ENCODE results near the gene IRS2.

Gene IRS2

GRCh38 chr13:109802936-109803335 is 16.6 kb upstream of the IRS2 start:
- no peak for DNase-seq

GRCh38 chr13:109795011-109795410 is 8.6 kb upstream of the IRS2 start:
- DNase-seq = no peak

DNA sequence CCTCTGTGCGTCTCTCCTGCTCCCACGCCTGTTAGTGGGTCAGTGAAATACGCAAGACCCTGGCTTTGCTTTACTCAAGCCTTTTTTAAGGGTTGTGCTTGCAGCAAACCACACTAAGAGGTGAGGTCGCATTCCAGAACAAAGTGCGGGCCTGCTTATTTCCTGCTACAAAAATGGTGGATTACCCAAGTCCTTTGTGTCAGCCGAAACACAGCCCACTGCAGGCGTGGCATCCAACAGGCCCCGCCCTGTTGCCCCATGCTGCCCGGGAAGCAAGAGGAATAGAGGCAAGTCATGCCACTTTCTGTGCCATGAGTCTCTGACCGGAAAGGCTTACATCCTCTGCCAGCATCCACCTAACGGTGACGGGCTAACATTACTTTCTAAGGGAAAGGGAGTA is 7.7 kb upstream of the IRS2 start:
- no peak for DNase-seq

DNA sequence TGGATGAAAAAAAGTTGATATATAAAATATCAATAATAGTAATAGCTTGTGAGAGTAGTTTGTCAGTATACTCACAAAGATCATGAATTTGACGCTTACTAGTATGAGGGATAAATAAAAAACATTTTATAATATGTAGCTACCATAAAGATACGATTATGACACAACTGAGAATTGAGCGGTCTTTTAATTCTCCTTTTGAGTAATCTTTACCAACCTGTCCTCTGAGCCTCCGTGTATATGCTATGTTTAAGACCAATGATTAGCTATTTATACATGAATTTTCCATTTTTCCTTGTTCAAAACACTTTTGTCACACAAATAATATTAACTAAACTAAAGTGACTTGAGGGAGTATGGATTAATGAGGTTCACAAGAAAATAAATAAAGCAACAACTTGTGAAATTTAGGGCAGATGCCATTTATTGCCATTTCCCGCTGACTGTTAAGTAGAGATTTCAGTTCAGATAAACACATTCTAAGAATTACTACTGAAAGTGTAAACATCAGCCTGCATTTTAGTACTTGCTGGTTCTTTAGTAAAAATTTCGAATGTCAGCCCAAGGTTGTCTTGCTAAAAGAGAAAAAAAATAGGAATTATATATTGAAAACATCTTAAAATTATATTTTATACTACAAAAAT is 6.2 kb upstream of the IRS2 start:
- no peak for DNase-seq

GRCh38 chr13:109790942-109791605 is 4.7 kb upstream of the IRS2 start:
- DNase-seq = peak; percentile 27

DNA sequence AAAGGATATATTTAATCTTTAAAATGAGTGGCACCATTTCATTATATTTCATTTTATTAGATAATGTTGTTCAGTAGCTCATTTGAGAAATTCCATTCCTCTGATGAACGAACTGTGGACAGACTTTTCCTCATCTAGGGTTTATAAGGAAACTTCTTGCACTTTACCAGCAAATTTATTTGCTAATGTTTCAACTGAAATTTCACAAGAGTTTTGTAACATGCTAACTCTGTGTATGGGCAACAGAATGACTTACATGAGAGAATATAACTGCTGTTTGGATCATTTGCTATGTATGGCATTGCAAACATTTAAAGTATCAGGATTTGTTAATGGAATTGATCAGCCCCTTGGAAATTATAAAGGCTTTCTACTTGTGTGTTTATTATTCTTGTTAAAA is 3.7 kb upstream of the IRS2 start:
- no peak for DNase-seq

DNA sequence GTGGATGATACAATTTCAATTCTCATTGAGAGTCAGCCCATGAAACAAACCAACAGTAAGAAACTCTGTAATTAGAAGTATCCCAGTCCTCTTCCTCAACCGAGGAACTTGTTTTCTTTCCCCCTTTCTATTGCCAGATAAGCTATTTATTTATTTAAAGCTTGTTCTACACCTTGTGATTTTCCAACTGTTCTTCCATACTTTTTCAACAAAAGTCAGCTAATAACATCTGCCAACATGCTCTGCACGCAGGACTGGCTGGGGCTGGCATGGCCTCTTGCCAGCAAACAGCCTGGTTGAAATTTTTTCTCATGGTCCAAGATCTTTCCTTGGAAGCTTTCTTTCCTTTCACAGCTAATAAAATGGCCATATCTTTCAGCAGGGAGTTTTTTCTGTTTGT is 2.9 kb upstream of the IRS2 start:
- no peak for DNase-seq

- no peak for DNase-seq
Measured at GRCh38 chr13:109788372-109789111, 2.2 kb upstream of the IRS2 start.

- peak; percentile 45 for DNase-seq
Measured at GRCh38 chr13:109787135-109787954, 962 bp upstream of the IRS2 start.

GRCh38 chr13:109785892-109786450 is 412 bp downstream of the IRS2 start:
- DNase-seq = no peak

GRCh38 chr13:109785141-109785891 is 1.1 kb downstream of the IRS2 start:
- DNase-seq = peak; percentile 28

DNA sequence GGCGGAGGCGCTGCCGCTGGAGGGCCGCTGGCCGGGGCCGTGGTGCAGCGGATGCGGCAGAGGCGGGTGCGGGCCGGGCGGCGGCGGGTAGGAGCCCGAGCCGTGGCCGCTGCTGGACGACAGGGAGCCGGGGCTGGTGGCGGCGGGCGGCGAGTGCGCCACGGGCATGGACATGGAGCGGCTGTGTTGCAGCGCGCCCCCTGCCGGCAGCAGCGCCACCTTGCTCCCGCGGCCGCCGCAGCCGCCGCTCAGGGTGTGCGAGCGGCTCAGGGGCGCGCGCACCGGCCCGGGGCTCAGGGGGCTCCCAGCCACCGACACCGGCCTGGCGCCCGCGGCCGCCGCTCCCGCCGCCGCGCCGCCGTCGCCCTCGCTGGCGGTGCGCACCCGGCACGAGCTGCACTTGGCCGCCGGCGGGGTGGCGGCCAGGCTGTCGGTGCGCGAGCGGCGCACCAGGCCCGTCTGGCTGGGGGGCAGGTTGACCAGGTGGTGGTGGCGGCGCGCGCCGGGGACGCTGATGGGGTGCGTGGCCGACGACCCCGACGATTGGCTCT is 1.7 kb downstream of the IRS2 start:
- DNase-seq = peak; percentile 67

- no peak for DNase-seq
Measured at GRCh38 chr13:109783815-109784589, 2.4 kb downstream of the IRS2 start.

- DNase-seq = no peak
Measured at GRCh38 chr13:109783447-109783814, 3.0 kb downstream of the IRS2 start.

GRCh38 chr13:109782823-109783431 is 3.5 kb downstream of the IRS2 start:
- no peak for DNase-seq

DNA sequence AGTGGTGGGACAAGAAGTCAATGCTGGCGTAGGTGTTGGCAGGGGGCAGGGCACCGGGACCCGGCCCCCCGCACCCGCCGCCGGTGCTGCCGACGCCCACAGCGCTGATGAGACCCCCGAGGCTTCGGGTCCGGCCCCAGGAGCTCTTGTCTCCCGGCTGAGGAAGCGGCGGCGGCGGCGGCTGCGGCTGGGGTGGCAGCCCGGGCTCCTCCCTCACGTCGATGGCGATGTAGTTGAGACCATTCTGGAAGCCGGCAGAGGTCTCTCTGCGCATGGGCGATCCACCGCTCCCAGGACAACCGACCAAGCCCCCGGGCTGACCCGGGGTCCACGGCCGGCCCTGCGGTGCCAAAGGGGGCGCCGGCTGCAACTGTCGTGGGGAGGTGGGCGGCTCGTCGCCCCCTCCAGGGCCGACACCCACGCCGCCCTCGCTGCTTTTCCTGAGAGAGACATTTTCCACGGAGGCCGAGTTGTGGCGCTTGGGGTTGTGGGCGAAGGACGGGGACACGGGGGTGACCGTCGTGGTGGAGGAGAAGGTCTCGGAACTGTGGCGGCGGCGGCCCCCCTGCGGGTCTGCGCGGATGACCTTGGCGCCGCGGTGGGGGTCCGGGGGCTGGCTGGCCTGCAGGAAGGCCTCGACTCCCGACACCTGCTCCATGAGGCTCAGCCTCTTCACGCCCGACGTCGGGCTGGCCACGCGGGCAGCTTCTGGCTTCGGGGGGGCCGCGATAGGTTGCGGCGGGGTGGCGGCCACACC is 4.1 kb downstream of the IRS2 start:
- no peak for DNase-seq

GRCh38 chr13:109781384-109782065 is 4.9 kb downstream of the IRS2 start:
- DNase-seq = no peak

DNA sequence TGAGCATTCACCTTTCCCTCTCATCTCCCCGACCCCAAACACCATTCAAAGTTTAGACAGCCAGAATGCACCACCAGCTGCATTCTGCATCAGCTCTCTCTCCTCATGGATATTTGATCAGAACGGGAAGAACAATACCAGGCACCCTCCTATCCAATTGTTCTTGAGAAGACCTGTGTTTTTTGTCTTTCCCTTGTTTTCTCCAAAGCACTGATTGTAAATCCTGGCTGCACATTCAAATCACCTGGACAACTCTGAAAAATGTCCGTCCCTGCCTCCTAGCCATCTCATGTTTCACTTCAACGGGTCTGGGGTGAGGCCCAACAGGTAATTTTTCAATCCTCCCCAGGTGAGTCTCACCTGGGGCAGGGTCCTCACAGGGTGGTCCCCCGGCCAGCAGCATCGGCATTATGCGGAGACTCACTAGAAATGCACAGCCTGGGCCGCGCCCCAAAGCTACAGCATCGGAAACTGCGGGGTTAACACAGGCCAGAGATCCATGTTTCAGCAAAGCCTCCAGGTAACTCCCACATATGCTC is 5.5 kb downstream of the IRS2 start:
- DNase-seq = no peak
